Measurements from ENCODE around the gene DDN.

DNA sequence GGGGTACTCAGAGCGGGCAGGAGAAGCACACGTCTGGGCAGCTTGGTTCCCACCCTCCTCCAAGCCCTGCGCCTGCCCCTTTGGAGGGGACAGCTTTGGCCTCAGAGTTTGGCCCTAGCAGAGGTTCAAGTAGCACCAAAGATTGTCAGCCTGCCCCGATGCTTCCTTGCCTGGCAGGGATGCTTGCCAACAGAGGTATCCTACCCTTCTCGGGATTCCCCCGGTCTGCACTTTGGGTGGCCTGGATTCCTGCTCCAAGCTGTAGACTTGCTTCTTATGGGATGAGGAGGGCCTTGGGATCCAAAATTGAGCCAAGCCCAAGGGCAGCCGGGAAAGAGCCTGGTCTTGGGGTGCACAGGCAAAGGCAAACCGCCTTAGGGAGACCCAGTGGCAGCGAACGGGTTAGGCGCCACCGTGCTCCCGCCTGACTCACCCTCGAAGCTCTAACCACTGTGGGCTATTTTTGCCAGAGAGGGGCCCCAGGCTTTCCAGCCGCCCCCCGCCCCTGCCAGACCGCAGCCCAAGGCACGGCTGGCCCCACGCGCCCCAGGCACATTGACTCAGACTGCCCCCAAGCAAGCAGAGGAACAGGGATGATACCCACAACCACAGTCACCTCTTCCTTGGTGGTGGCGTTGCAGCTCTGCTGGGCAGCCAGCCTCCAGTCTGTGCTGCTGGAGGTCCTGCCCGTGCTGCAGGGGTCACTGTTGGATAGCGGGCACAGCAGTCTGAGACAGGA lies 26.8 kb downstream of the DDN start:
- TF ChIP-seq, protein P1, sequence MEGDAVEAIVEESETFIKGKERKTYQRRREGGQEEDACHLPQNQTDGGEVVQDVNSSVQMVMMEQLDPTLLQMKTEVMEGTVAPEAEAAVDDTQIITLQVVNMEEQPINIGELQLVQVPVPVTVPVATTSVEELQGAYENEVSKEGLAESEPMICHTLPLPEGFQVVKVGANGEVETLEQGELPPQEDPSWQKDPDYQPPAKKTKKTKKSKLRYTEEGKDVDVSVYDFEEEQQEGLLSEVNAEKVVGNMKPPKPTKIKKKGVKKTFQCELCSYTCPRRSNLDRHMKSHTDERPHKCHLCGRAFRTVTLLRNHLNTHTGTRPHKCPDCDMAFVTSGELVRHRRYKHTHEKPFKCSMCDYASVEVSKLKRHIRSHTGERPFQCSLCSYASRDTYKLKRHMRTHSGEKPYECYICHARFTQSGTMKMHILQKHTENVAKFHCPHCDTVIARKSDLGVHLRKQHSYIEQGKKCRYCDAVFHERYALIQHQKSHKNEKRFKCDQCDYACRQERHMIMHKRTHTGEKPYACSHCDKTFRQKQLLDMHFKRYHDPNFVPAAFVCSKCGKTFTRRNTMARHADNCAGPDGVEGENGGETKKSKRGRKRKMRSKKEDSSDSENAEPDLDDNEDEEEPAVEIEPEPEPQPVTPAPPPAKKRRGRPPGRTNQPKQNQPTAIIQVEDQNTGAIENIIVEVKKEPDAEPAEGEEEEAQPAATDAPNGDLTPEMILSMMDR (IDR thresholded peaks at IDR 0.05) = no peak
- no peak for TF ChIP-seq POLR2A (IDR thresholded peaks at IDR 0.05)

Measured in Peyer's patch (tissue), 4 donors.